Right lobe of liver (tissue), 4 donors: Measurements from ENCODE around the gene LCLAT1.

ENCODE experiments used
- CTCF ChIP-seq, 4 donors: fragments of 200-600 bp in 3 of 4; fragments of 450-650 bp in 1 of 4; IDR thresholded peaks; one replicate each; pipeline versions ENCODE4 v1.5.1 to v1.8.0; 2016 to 2022; ENCODE audit warnings: antibody characterized with exemption in 4 of 4, mild to moderate bottlenecking in 2 of 4
- POLR2A ChIP-seq: fragments of 450-650 bp; IDR thresholded peaks from one replicate; pipeline ENCODE4 v1.6.1; 2017; ENCODE audit warnings: antibody characterized with exemption, mild to moderate bottlenecking
- donor health status: DM: no; HTN: no; CAD: no.
- donor health status: DM: no; HTN: no; CAD: no.
- donor health status: DM: no; HTN: yes; CAD: no.

- TF ChIP-seq CTCF (IDR thresholded peaks at IDR 0.05) (no peak), POLR2A (no peak)
Measured at GRCh38 chr2:30445266-30445821, 1.7 kb upstream of the LCLAT1 start.
